Lower lobe of right lung (tissue), 2 donors: Measurements from ENCODE around the gene SVEP1. TPM values are rescaled to one million over a fixed set of nuclear protein-coding genes. Genes with fewer than 3 reads are reported as not detected.
A peak's percentile ranks its signal among the peaks of the same experiment; 100 is the strongest.

Source experiments
- ATAC-seq, 2 donors: fragments of 200-7000 bp; cut with Tn5 transposase; one replicate each; pipeline ENCODE4 v1.9.1; 2020 to 2022; ENCODE audit warnings: mild to moderate bottlenecking in 2 of 2, moderate library complexity in 2 of 2
- DNase-seq: peaks from one replicate; pipeline ENCODE4 v3.0.0-alpha.2; 2020
- H3K27ac ChIP-seq: fragments of 200-600 bp; one replicate; pipeline ENCODE4 v1.8.0; 2022
- H3K27me3 ChIP-seq: fragments of 200-600 bp; one replicate; pipeline ENCODE4 v1.8.0; 2022; ENCODE audit warnings: low read depth
- H3K36me3 ChIP-seq: fragments of 200-600 bp; one replicate; pipeline ENCODE4 v1.8.0; 2022; ENCODE audit warnings: mild to moderate bottlenecking
- H3K4me1 ChIP-seq: fragments of 200-600 bp; one replicate; pipeline ENCODE4 v1.8.0; 2022
- H3K4me3 ChIP-seq: fragments of 200-600 bp; one replicate; pipeline ENCODE4 v1.8.0; 2022; ENCODE audit warnings: mild to moderate bottlenecking
- H3K9me3 ChIP-seq: fragments of 200-600 bp; one replicate; pipeline ENCODE4 v1.8.0; 2022
- CTCF ChIP-seq: fragments of 200-600 bp; IDR thresholded peaks from one replicate; pipeline ENCODE4 v1.8.0; 2022; ENCODE audit warnings: antibody characterized with exemption, mild to moderate bottlenecking
- intact Hi-C: fragments of 100-400 bp; cut with DNase I; formaldehyde crosslinking; loops from one replicate; pipeline ENCODE4 v1.11.0; 2022
- total RNA-seq: library from RNA; stranded (reverse); fragmentation: NEBNext Ultra II Directional; extraction: Animal tissue kit (Norgen Biotek cat#: 25700); gene quantifications from one replicate; pipeline ENCODE4 v1.2.1, GENCODE V29; 2021
- donor health status: DM: no; HTN: yes; CAD: no; lungs with severe emphysema.

SVEP1 gene
- total RNA-seq, 1 donor from 2014 or later: 55.9 TPM

- H3K36me3 ChIP-seq: no peaks in the 10 kb centered on the region
- ATAC-seq (no peak), DNase-seq (no peak)
- H3K4me1 ChIP-seq: no peaks in the 10 kb centered on the region
- H3K27ac ChIP-seq: no peak overlapping the region
- no peaks in the 10 kb centered on the region for H3K27me3 ChIP-seq
- intact Hi-C loops: no loop called here
- H3K4me3 ChIP-seq: no peak overlapping the region
- no peaks in the 10 kb centered on the region for H3K9me3 ChIP-seq
- TF ChIP-seq CTCF: no peak
Observed at GRCh38 chr9:110334871-110335270, 244.7 kb downstream of the SVEP1 start.

GRCh38 chr9:110334183-110334582 lies 245.4 kb downstream of the SVEP1 start:
- Histone ChIP-seq H3K4me1 (no peaks in the 10 kb centered on the region), H3K9me3 (no peaks in the 10 kb centered on the region), H3K4me3 (no peak overlapping the region), H3K27ac (no peak overlapping the region), H3K36me3 (no peaks in the 10 kb centered on the region), H3K27me3 (no peaks in the 10 kb centered on the region)
- TF ChIP-seq CTCF: no peak
- DNase-seq (no peak), ATAC-seq (no peak)
- intact Hi-C loops: no loop called here

GRCh38 chr9:110332766-110333165 lies 246.8 kb downstream of the SVEP1 start:
- H3K4me1 ChIP-seq: no peaks in the 10 kb centered on the region
- H3K9me3 ChIP-seq: no peaks in the 10 kb centered on the region
- no peak overlapping the region for H3K27ac ChIP-seq
- H3K4me3 ChIP-seq: no peak overlapping the region
- ATAC-seq (no peak), DNase-seq (no peak)
- intact Hi-C loops: no loop called here
- no peaks in the 10 kb centered on the region for H3K27me3 ChIP-seq
- TF ChIP-seq CTCF: no peak
- H3K36me3 ChIP-seq: no peaks in the 10 kb centered on the region

- intact Hi-C loops: no loop called here
- Histone ChIP-seq H3K4me1 (no peaks in the 10 kb centered on the region), H3K27ac (no peak overlapping the region), H3K27me3 (no peaks in the 10 kb centered on the region), H3K36me3 (no peaks in the 10 kb centered on the region), H3K4me3 (no peak overlapping the region), H3K9me3 (no peaks in the 10 kb centered on the region)
- ATAC-seq: no peak
- no peak for DNase-seq
- no peak for TF ChIP-seq CTCF
Observed at GRCh38 chr9:110330484-110331105, 248.9 kb downstream of the SVEP1 start.

GRCh38 chr9:110329639-110330230 lies 249.8 kb downstream of the SVEP1 start:
- no peak for TF ChIP-seq CTCF
- Histone ChIP-seq H3K9me3 (no peaks in the 10 kb centered on the region), H3K4me1 (no peaks in the 10 kb centered on the region), H3K27me3 (no peaks in the 10 kb centered on the region), H3K4me3 (no peak overlapping the region), H3K36me3 (no peaks in the 10 kb centered on the region), H3K27ac (no peak overlapping the region)
- ATAC-seq (peak; percentile 42 to 58), DNase-seq (no peak)
- intact Hi-C loops: no loop called here
